ENCODE measurements around the gene MYBPC3.

The MYBPC3 gene

GRCh38 chr11:47391711-47392432, 39.4 kb upstream of the MYBPC3 start:
- TF ChIP-seq CTCF (IDR thresholded peaks at IDR 0.05; ENCODE audit: low read depth, low read length, missing control alignments) = no peak
- H3K4me3 ChIP-seq (ENCODE audit: low read depth, low read length) = no peak overlapping the region
- DNase-seq (ENCODE audit: low read depth) = no peak
- in situ Hi-C loops (cut with HindIII; ENCODE audit: low sequenced_read_pairs) = no loop called here

DNA sequence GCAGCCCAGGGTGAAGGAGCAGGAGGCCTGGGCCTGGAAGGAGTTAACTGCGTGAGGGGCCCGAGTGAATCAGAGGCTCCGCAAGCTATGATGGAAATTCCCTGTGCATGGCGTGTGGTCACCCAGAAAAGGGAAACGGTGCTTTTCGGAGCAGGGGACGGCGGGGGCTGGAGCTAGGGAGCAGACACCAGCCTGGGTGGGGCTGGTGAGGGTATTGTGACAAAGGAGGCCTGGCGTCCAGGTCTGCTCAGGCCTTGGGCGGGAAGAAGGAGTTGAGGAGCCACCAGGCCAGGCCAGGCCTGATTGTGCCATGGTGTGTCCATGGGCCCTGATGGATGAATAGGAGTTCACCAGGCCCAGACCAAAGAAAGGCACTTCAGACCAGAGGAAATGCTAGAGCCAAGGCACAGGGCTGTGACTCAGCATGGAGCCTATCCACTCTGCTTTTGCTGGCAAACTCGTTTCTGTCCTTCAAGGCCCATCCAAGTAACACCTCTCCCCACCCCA, 38.6 kb upstream of the MYBPC3 start:
- no peak for TF ChIP-seq CTCF (IDR thresholded peaks at IDR 0.05; ENCODE audit: low read depth, low read length, missing control alignments)
- DNase-seq (ENCODE audit: low read depth) = no peak
- H3K4me3 ChIP-seq (ENCODE audit: low read depth, low read length) = no peak overlapping the region
- in situ Hi-C loops (cut with HindIII; ENCODE audit: low sequenced_read_pairs) = no loop called here

GRCh38 chr11:47390422-47390760, 37.9 kb upstream of the MYBPC3 start:
- no peak for DNase-seq (ENCODE audit: low read depth)
- no peak for TF ChIP-seq CTCF (IDR thresholded peaks at IDR 0.05; ENCODE audit: low read depth, low read length, missing control alignments)
- in situ Hi-C loops (cut with HindIII; ENCODE audit: low sequenced_read_pairs) = no loop called here
- H3K4me3 ChIP-seq (ENCODE audit: low read depth, low read length) = no peak overlapping the region

DNA sequence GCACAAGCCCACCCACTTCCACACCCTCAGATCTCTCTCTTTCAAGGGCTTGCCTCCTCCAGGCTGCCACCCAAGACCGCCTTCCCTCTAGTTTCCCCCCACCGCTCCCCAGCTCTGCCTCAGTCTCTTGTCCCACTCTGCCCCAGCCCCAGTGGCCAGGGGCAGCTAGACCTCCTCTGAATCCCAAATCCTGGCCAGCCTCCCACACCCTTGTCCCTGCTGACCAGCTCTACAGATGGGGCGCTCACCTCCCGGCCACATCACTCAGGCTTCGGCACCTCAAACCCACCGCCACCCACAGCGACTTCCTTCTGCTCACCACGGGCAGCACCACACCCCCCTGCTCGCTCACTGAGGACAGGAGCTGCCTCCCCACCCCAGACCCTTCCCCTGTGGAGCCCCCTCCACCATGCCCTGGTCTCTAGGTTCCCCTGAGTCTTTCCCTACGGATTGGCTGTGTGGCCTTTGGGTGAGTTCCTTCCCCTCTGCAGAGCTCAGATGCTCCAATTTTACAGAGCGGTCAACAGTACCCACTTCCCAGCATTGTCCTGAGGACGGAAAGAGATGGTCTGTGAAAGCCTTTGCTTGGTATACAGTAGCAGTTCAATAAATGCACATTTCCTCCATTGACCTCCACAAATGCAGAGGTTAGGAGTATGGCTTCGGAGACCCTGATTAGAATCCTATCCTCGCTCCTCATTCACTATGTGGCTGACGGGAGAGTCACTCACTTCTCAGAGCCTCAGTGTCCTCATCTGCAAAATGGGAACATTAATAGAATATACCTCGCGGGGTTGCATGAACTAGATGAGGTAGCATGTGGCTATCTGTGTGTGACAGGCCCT, 37.3 kb upstream of the MYBPC3 start:
- H3K4me3 ChIP-seq (ENCODE audit: low read depth, low read length) = no peak overlapping the region
- DNase-seq (ENCODE audit: low read depth) = no peak
- TF ChIP-seq CTCF (IDR thresholded peaks at IDR 0.05; ENCODE audit: low read depth, low read length, missing control alignments) = no peak
- in situ Hi-C loops (cut with HindIII; ENCODE audit: low sequenced_read_pairs) = no loop called here

GRCh38 chr11:47388697-47389576, 36.4 kb upstream of the MYBPC3 start:
- no peak for DNase-seq (ENCODE audit: low read depth)
- no peak overlapping the region for H3K4me3 ChIP-seq (ENCODE audit: low read depth, low read length)
- in situ Hi-C loops (cut with HindIII; ENCODE audit: low sequenced_read_pairs) = no loop called here
- no peak for TF ChIP-seq CTCF (IDR thresholded peaks at IDR 0.05; ENCODE audit: low read depth, low read length, missing control alignments)
